CD4-positive, alpha-beta T cell treated with Interleukin-6 at 100 ng/mL for 8 hours (primary cell): Measurements from ENCODE around the gene SLC4A7.
A peak's percentile ranks its signal among the peaks of the same experiment; 100 is the strongest.
"Not testable (repeated sequence)": the region's sequence is repeated elsewhere in the genome, so short reads cannot be mapped to it uniquely, and the experiment has no call there.

Experiments used
- DNase-seq: peaks from one replicate; pipeline ENCODE4 v3.0.0-alpha.2; 2020; ENCODE audit warnings: mixed read lengths, low spot score

The SLC4A7 gene

DNA sequence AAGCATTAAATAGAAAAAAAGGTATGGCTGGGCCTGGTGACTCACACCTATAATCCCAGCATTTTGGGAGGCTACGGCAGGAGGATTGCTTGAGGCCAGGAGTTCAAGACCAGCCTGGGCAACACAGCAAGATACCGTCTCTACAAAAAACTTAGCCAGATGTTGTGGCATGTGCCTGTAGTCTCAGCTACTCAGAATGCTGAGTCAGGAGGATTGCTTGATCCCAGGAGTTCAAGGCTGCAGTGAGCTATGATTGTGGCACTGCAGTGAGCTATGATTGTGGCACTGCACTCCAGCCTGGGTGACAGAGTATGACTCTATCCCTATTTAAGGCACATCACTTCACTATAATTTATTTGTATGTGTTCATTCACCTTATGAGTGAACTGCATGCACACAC lies 54.3 kb downstream of the SLC4A7 start:
- no peak for DNase-seq

- no peak for DNase-seq
These were observed 55.7 kb downstream of the SLC4A7 start for GRCh38 chr3:27428446-27428845.

DNA sequence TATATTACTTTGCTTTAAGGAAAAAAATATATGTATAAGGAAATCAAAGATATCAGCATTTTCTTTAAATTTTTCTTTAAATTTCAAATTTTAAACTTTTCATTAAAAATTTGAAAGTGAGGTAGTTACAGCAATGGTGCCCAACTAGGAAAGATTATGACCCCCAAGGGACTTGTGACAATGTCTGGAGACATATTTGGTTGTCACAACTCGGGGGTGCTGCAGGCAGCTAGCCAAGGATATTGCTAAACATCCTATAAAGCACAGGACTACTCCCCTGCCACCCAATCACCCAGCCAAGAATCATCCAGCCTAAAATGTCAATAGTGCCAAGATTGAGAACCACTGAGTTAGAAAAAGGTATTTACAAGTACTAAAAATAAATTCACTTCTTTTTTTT lies 57.3 kb downstream of the SLC4A7 start:
- DNase-seq: no peak

DNA sequence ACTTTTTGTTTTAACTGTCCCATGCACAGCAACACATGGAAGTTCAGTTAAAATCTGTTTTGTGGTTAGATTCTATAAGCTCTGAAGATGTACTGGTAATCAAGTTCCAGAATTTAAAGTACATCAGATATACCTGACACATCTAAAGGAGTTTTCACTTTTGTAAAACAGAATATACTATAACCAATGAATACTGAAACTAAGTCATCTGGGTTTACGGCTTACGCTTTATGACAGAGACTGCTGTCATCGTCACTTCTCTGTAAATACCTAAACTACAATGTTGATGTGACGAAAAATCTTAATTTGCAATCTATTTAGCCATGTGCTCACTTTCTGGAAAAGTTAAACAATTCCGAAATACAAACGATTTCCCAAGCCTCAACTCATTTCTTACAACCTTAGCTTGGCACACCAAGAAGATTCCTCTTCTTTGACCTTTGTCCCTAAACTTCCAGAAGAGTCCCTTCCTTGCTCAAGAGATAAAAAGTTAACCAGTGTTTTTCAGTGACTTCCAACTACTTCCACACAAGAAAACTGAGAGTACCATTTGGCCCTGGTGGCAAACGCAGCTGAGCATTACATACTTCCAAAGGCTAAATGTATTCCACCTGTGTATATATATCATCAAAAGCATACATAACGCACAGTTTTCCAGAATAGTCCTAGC lies 58.2 kb downstream of the SLC4A7 start:
- no peak for DNase-seq

DNA sequence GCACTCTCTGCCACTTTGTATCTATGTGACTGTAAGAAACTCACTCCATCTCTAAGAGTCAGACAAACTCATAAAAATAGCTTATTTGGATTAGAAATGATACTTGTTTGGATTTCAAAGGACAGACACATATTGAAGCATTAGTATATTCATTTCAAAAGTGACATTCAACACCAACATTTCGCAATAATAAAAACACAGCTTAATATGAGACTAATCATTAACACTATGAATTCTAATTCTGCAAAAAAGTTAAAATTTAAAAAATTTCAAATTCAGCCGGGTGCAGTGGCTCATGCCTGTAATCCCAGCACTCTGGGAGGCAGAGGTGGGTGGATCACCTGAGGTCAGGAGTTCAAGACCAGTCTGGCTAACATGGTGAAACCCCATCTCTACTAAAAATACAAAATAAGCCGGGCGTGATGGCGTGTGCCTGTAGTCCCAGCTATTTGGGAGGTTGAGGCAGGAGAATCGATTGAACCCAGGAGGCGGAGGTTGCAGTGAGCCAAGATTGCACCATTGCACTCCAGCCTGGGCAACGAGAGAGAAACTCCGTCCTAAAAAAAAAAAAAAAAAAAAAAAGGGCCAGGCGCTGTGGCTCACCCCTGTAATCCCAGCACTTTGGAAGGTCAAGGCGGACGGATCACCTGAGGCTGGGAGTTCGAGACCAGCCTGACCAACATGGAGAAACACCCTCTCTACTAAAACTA lies 59.2 kb downstream of the SLC4A7 start:
- DNase-seq: not testable (repeated sequence)

DNA sequence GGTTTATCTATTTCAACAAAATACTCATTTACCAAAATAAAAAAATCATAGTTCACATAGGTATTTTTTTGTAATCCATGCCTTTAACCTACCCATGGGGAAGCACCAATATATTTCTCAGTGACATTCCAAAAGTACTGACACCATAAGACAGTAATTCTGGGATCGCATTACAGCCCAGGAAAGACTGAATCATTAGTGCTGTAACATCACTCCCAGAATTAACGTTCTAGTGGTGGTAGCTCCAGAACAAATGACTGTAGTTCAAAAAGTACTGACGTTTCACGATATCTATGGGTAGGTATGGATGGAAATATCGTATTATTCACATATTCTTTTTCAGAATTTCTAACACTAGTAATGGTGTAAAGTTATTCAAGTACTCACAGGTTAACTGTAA lies 60.7 kb downstream of the SLC4A7 start:
- no peak for DNase-seq

DNA sequence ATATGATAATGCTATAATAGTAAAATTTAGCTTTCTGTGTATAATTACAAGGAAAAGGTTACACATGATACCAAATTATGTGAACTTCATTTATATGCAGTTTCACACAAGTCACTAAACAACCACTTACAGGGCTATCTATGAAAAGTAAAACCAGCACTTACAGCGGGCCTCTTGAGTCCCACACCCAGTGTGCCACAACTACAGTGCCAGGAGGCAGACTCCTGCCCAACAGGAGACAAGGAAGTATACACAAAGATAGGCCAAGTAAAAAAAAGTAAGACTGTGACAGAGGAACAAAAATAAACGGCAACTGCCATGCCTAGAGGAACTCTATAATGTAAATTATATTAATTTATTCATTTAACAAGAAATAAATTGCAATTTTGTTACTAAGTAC lies 61.6 kb downstream of the SLC4A7 start:
- DNase-seq: no peak

- DNase-seq: no peak
These were observed 69.0 kb downstream of the SLC4A7 start for GRCh38 chr3:27415202-27415601.

GRCh38 chr3:27392950-27393679 lies 91.1 kb downstream of the SLC4A7 start:
- DNase-seq: no peak

DNA sequence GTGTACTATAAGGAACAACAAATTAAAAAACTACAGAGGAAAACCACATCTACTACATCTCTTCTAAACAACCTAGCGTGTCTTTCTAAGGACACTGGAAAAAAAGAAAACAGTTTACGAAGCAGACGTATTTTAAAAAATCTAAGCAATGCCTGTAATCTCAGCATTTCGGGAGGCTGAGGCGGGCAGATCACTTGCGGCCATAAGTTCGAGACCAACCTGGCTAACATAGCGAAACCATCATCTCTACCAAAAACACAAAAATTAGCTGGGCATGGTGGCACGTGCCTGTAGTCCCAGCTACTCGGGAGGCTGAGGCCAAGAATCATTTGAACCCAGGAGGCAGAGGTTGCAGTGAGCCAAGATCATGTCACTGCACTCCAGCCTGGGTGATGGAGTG lies 91.8 kb downstream of the SLC4A7 start:
- not testable (repeated sequence) for DNase-seq

- DNase-seq: no peak
These were observed 92.4 kb downstream of the SLC4A7 start for GRCh38 chr3:27391796-27392195.

GRCh38 chr3:27387625-27388024 lies 96.6 kb downstream of the SLC4A7 start:
- DNase-seq: no peak

DNA sequence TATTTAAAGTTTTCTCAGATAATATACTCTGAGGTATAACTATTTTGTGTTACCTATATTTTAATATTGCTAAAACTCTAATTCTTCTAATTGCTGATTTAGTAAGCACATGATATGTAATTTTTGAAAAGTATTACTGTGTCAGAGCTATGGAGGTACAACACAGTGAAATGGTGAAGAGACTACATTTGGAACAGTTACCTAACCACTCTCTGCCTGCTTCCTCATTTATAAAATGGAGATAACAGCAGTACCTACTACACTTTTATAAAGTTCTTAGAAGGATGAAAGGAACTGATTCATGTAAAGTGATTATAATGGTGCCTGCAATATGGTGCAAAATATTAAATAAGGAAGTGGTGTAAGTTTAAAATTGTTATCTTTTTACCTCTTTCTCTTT lies 98.7 kb downstream of the SLC4A7 start:
- no peak for DNase-seq

DNA sequence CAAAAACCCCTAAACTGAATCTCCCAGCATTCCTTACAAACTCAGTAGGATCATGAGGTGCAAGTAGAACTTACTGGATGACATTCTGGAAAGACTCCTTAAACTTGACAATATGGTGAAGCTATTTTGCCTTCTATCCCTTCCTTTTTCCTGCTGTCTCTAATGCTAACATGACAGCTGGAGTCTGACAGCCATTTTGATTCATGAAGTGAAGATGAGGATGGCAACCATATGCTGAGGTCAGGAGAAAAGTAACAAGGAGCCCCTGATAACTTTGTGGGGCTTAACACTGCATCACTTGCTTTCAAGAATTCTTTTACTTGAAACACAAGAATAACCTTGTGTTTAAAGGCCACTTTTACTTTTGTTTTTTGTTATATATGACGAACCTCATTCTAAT lies 100.0 kb downstream of the SLC4A7 start:
- DNase-seq: no peak

- DNase-seq: no peak
These were observed 103.5 kb downstream of the SLC4A7 start for GRCh38 chr3:27380433-27381357.

DNA sequence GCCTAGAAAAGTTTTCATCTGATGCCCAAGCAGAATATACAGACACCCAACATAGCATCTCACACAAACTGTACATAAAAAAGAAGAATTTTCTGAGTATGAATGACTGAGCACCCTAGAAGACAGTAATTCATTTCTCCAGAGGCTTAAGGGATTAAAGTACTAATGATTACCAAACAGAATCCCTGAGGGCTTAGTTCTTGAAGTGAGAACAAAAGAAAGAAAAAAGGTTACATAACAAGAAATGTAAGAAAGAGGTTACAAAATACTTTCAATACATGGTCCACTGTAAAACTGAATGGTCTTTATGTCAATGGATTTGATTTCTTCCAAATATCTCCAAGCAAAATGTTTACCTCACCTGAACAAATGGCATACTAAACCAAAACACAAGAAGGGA lies 105.9 kb downstream of the SLC4A7 start:
- no peak for DNase-seq

GRCh38 chr3:27376109-27376772 lies 107.9 kb downstream of the SLC4A7 start:
- DNase-seq: no peak

- DNase-seq: peak; percentile 91
These were observed 115.2 kb downstream of the SLC4A7 start, which contains the start of gene NEK10 for GRCh38 chr3:27368831-27369607. NEK10 (minus strand) TSS chr3:27369383; CDS start chr3:27352882, 16,501 bp downstream.

DNA sequence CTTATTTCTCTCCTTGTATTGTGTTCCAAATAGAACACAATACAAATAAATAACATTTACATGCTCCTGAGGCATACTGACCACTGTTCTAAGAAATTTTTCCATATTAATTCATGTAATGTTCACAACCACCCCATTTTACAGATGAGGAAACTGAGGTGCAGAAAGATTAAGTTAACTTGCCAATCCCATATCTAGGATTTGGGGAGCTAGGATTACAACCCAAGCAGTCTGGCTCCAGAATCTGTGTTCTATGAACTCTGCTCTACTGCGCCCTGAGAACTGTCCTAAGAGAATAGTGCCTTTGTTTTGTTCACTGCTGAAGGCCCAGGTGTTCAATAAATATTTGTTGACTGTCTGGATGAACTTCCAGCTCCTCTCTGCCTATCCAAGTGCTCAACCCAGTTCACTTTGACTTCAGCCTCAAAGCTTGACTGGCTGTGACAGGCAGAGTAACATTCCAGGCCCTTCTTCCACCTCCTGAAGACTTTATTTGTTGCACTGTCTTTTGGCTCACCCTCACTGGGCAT lies 118.1 kb downstream of the SLC4A7 start:
- no peak for DNase-seq
